Calu3 (cell line): ENCODE results near the gene RPS6KA5. TPM values are rescaled to one million over a fixed set of nuclear protein-coding genes. Genes with fewer than 3 reads are reported as not detected.

Experiments used
- BruUV-seq: library from RNA; stranded (reverse); fragments of 400-500 nt; replicated peaks from 2 replicates; lab custom pipeline; 2021; lab: Mats Ljungman, UMichigan
- CTCF ChIA-PET: fragments of 300-600 bp; sonication (Branson Sonifier 250); formaldehyde crosslinking; loops from one replicate; lab custom pipeline; 2022; ENCODE audit warnings: antibody characterized with exemption; lab: Charles Lee
- DNase-seq: peaks from one replicate; pipeline ENCODE4 v3.0.0; 2022
- H3K27ac Mint-ChIP-seq: one replicate; pipeline ENCODE4 v1.8.0; 2022; ENCODE audit warnings: mixed read lengths; ENCODE audit not compliant: unreplicated experiment
- H3K27me3 Mint-ChIP-seq: one replicate; pipeline ENCODE4 v1.8.0; 2022; ENCODE audit warnings: mixed read lengths; ENCODE audit not compliant: unreplicated experiment
- H3K36me3 Mint-ChIP-seq: one replicate; pipeline ENCODE4 v1.8.0; 2022; ENCODE audit warnings: mild to moderate bottlenecking, moderate library complexity, mixed read lengths; ENCODE audit not compliant: insufficient read depth, unreplicated experiment
- H3K4me1 Mint-ChIP-seq: one replicate; pipeline ENCODE4 v1.8.0; 2022; ENCODE audit warnings: mild to moderate bottlenecking, low read depth, mixed read lengths; ENCODE audit not compliant: unreplicated experiment
- H3K4me3 Mint-ChIP-seq: one replicate; pipeline ENCODE4 v1.8.0; 2022; ENCODE audit warnings: mild to moderate bottlenecking, low read depth, moderate library complexity, mixed read lengths; ENCODE audit not compliant: unreplicated experiment
- H3K9me3 Mint-ChIP-seq: one replicate; pipeline ENCODE4 v1.8.0; 2022; ENCODE audit warnings: low read depth, mixed read lengths; ENCODE audit not compliant: unreplicated experiment
- CTCF ChIP-seq: fragments of 200-600 bp; IDR thresholded peaks from one replicate; pipeline ENCODE4 v1.8.0; 2022; ENCODE audit warnings: antibody characterized with exemption; ENCODE audit not compliant: unreplicated experiment
- intact Hi-C: fragments of 100-400 bp; cut with micrococcal nuclease; formaldehyde crosslinking; loops from one replicate; pipeline ENCODE4 v1.10.0; 2022; ENCODE audit not compliant: unreplicated experiment
- total RNA-seq: library from RNA; stranded (reverse); gene quantifications from 2 replicates; pipeline ENCODE4 v1.2.3, GENCODE V29; 2022

Gene RPS6KA5
- total RNA-seq, 1 experiment from 2014 or later, result 10.3 TPM

- Mint-ChIP-seq H3K4me3 (no peak overlapping the region), H3K27ac (no peak overlapping the region), H3K4me1 (peaks cover 40% of the 10 kb centered on the region), H3K27me3 (no peaks in the 10 kb centered on the region), H3K9me3 (no peaks in the 10 kb centered on the region), H3K36me3 (no peaks in the 10 kb centered on the region)
- TF ChIP-seq CTCF, result no peak
- BruUV-seq, result no TSS peak
- CTCF ChIA-PET, result no interaction called here
- DNase-seq, result no peak
- intact Hi-C loops, result loop anchor here (5.0 kb wide), 1 partner anchor 112 kb away; no protein-coding TSS in a partner anchor
These were observed 55.5 kb downstream of the RPS6KA5 start for GRCh38 chr14:91004987-91005386.

- DNase-seq, result no peak
- CTCF ChIA-PET, result interaction anchor here (0.6 to 1.1 kb wide), 3 partner anchors 9 to 177 kb away, joined by 3 to 5 read pairs (median 5); no protein-coding TSS in a partner anchor
- H3K4me3 Mint-ChIP-seq, result no peak overlapping the region
- no TSS peak for BruUV-seq
- intact Hi-C loops, result no loop called here
- TF ChIP-seq CTCF, result no peak
- H3K27me3 Mint-ChIP-seq, result no peaks in the 10 kb centered on the region
- no peaks in the 10 kb centered on the region for H3K9me3 Mint-ChIP-seq
- no peak overlapping the region for H3K27ac Mint-ChIP-seq
- H3K4me1 Mint-ChIP-seq, result no peaks in the 10 kb centered on the region
- no peaks in the 10 kb centered on the region for H3K36me3 Mint-ChIP-seq
These were observed 61.1 kb downstream of the RPS6KA5 start for GRCh38 chr14:90999299-90999698.

- CTCF ChIA-PET, result no interaction called here
- Mint-ChIP-seq H3K4me1 (no peaks in the 10 kb centered on the region), H3K9me3 (no peaks in the 10 kb centered on the region), H3K27ac (no peak overlapping the region), H3K4me3 (no peak overlapping the region), H3K36me3 (no peaks in the 10 kb centered on the region), H3K27me3 (no peaks in the 10 kb centered on the region)
- no peak for DNase-seq
- no peak for TF ChIP-seq CTCF
- intact Hi-C loops, result no loop called here
- BruUV-seq, result no TSS peak
These were observed 63.5 kb downstream of the RPS6KA5 start for GRCh38 chr14:90996967-90997366.

- intact Hi-C loops, result no loop called here
- H3K9me3 Mint-ChIP-seq, result no peaks in the 10 kb centered on the region
- CTCF ChIA-PET, result no interaction called here
- DNase-seq, result no peak
- no peak overlapping the region for H3K4me3 Mint-ChIP-seq
- no TSS peak for BruUV-seq
- no peaks in the 10 kb centered on the region for H3K4me1 Mint-ChIP-seq
- no peak for TF ChIP-seq CTCF
- no peaks in the 10 kb centered on the region for H3K27me3 Mint-ChIP-seq
- H3K36me3 Mint-ChIP-seq, result no peaks in the 10 kb centered on the region
- H3K27ac Mint-ChIP-seq, result no peak overlapping the region
These were observed 64.7 kb downstream of the RPS6KA5 start for GRCh38 chr14:90995785-90996184.
